Activated CD4-positive, CD25-positive, alpha-beta regulatory T cell treated with anti-CD3 and anti-CD28 coated beads, Interleukin-2, amount 50 U/mL, for 24 hours (primary cell): ENCODE data around the gene KCNH3.

Experiments used
- ATAC-seq, 2 donors: fragments of 150-1000 bp; cut with Tn5 transposase; one replicate each; pipeline ENCODE4 v1.10.0; 2021; ENCODE audit warnings: mild to moderate bottlenecking in 1 of 2, moderate library complexity in 1 of 2

The KCNH3 gene

GRCh38 chr12:49564686-49565405, 26.0 kb downstream of the KCNH3 start:
- no peak for ATAC-seq

GRCh38 chr12:49565406-49566265, 26.8 kb downstream of the KCNH3 start:
- no peak for ATAC-seq

GRCh38 chr12:49566361-49566760, 27.5 kb downstream of the KCNH3 start:
- ATAC-seq, result no peak

DNA sequence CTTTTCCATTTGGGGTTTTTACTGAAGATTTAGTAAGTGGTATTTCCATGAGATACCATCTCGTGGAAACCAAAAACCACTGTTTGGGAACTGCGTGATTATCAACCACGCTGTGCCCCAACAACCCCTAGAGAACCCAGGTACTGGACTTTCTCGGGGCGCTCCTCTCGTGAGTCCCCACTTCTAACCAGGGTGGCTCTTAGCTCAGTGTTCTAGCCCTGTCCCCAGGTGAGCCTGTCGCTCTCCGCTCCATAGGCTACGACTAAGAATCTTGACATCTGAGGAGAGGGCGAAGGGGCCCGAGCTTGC, 28.4 kb downstream of the KCNH3 start:
- peak; percentile 5 to 11 for ATAC-seq

GRCh38 chr12:49567611-49568441, 29.0 kb downstream of the KCNH3 start, which contains the start of gene MCRS1:
Gene MCRS1, minus strand, starts transcription at chr12:49568142. Its CDS starts 1,411 bp downstream, at chr12:49566731.
- ATAC-seq, result peak; percentile 90 to 94

DNA sequence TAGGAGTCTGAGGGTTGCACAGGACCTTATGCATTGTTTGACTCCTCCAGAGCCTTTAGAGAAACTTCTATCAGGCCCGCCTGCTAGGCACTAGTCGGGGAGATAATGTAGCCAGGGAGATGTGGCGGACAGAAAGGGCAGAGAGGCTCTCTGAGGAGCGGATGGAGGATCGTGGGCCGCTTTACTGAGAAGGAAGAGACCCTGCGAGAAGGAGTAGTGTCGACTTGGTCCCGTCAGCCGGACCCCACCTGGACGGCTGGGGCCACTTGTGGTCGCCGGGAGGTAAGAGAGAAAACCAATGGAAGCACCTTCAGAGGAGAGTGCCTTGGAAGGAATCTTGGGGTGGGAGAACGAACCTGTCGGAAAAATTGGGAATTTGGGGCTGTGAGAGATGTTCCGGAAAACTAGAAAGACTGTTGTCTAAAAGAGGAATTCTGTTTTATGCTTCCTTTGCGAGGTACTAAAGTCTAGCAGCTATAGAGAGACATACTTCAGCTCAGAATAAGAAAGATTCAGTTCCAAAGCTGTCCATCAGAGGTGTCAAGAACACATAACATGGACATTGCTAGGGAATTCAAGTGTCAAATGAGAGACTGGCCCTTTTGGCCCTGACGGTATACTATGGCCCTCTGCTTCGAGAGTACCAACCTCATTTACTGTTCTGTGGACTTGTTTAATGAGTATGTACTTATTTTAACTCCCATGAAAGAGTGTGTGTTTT, 29.8 kb downstream of the KCNH3 start:
- ATAC-seq, result peak; percentile 8 to 11

- no peak for ATAC-seq
Observed at GRCh38 chr12:49577589-49578315, 38.9 kb downstream of the KCNH3 start.

DNA sequence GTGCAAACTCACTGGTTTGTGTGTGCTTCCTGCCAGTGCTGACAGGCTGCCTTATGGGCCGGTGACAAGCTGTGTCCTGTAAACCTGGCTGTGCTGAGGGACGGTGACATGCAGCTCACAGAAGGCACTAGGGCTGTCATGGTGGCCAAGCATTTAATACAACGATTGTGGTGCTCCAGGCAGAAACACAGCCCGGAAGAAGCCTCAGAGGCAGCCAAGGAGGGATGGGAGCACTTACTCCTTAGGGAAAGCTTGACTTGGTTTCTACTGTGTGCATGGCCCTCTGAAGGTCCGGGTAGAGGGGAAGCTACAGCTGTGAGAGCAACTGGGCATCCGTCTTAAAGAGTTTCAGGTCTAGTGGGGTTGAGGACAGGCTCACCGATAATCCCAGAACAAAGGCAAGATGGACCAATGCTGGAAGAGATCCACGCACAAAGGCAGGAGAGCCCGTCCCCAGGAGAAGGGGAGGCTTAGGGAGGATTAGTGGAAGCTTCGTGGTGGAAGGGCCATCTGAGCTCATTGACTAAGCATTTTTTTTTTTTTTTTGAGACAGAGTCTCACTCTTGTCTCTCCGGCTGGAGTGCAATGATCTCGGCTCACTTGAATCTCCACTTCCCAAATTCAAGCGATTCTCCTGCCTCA, 39.8 kb downstream of the KCNH3 start:
- no peak for ATAC-seq

- ATAC-seq, result peak in 1 of 2 donors; percentile 44
Observed at GRCh38 chr12:49580572-49581535, 42.0 kb downstream of the KCNH3 start.

GRCh38 chr12:49582201-49582600, 43.4 kb downstream of the KCNH3 start:
- ATAC-seq, result peak; percentile 27 to 32

DNA sequence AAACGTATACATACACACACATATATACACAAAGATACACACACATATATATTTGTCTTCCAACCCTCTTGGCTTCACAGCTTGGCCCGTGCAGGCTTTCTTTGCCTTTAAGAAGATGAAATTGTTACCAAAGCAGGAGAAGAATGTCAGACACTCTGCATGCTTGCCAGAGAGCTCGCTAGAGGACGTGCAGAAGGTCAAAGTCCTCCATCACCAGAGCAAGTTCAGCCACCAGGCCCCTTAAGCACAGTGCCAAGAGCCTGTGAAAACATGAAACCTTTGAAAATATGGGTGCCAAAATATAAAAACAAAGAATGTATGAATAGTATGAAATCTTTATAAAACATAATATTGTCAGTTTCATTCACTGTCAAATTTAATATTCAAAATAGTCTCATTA, 44.0 kb downstream of the KCNH3 start:
- no peak for ATAC-seq

GRCh38 chr12:49583366-49584094, 44.7 kb downstream of the KCNH3 start:
- no peak for ATAC-seq

DNA sequence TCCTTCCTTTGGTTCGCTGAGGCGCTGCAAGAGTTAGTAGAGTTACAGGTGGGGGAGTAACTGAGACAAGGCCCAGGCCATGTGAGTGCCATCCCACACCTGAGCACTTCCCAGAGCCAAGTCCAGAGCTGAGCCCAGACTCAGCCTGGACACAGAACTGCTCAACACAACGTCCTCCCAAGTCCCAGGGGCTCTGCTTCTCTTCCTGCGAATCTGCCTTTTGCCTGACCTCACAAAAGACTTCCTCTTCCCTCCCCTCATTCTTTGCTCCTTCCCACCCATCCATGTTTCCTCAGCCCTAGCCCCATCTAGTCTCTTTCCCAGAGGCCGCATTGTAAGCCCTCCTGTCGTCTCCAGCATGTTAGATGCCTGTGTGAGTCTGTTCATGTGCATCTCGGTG, 45.8 kb downstream of the KCNH3 start:
- no peak for ATAC-seq

GRCh38 chr12:49585477-49586459, 46.9 kb downstream of the KCNH3 start:
- ATAC-seq, result no peak

DNA sequence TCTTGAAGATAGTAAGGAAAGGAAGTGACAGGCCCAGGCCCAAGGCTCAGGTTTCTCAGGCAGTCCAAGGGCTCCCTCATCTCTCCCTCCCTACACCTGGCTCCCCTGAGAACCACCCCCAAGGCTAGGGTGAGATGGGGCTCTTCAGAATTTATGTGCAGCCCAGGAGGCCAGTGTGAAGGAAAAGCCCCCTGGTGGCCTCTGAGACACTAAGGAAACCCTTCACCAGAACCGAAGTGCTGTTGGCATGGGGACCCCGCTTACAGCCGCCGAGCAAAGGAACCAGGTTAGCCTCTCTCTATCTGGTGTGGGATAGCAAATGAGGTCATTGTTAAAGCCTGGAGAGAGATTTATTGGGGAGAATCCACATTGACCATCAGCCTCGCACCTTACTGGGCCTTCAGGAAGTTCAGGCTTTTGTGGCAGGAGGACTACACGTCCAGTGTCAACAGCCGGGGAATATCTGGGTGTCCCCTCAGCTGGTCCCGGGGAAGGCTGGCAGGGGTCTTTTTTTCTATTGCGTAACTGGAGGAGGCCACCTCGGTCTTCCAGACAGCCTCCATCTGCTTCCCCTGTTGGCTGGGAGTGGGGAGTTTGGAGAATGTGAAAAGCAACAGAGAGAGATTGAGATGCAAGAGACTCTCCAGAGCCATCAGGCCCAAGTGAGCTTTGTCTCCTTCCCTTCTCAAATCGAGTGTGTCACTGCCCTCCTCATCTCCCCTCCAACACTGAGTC, 48.5 kb downstream of the KCNH3 start:
- no peak for ATAC-seq

- ATAC-seq, result no peak
Observed at GRCh38 chr12:49588281-49588680, 49.5 kb downstream of the KCNH3 start.
